ENCODE measurements around the gene S100A3. TPM values are rescaled to one million over a fixed set of nuclear protein-coding genes. Genes with fewer than 3 reads are reported as not detected.
A peak's percentile ranks its signal among the peaks of the same experiment; 100 is the strongest.

Gene S100A3
- total RNA-seq, 2 donors from 2014 or later: not detected

DNA sequence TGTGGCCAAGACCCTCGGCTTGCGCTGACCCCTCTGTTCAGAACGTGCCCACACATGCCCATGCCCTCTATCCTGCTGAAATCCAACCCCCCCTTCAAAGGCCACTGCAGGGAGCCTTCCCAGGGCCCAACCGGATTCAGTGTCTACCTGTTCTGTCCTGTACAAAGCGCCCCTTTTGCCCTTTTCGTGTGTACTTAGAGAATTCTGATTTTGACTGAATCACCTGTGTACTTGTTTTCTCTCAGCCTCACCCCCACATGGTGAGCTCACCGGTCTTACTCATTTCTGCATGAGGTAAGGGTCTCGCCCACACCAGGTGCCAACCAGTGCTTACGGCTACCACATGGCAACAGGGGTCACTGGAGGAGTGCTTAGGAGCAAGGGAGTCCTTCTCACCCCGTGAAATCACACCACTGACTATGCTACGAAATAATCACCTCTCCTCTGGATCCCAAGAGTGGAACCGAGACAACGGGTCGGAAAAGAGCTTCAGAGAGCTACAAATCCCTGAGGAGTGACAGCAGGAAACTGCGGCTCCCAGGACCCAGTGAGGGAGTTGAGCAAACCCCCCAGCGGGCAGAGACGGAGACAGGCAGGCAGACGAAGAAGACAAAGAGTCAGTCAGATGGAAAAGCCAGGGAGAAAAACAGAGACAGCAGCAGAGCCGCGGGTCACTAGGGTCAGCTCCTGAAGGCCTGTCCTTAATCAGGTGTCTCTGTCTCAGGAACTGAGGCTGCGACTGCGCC, 18.7 kb upstream of the S100A3 start:
- 73 to 78% methylated on average over 22 of the region's 22 CpGs for WGBS, 2 donors
- Histone ChIP-seq H3K9me3 (no peaks in the 10 kb centered on the region), H3K27ac (peak overlapping the region; percentile 9 to 83 (median 30)), H3K36me3 (replicated peaks in 1 of 2; ENCODE audit: insufficient read depth in 1 of 2, low read depth in 2 of 2) (no peaks in the 10 kb centered on the region), H3K4me1 (peaks cover 40% of the 10 kb centered on the region), H3K4me3 (no peak overlapping the region), H3K27me3 (no peaks in the 10 kb centered on the region)
- DNase-seq (peak in 1 of 4 donors; percentile 15), ATAC-seq (no peak)
- intact Hi-C loops (cut with DNase I): loop anchor here (5.0 kb wide), 1 partner anchor 40 kb away; no protein-coding TSS in a partner anchor
- TF ChIP-seq, protein P1, sequence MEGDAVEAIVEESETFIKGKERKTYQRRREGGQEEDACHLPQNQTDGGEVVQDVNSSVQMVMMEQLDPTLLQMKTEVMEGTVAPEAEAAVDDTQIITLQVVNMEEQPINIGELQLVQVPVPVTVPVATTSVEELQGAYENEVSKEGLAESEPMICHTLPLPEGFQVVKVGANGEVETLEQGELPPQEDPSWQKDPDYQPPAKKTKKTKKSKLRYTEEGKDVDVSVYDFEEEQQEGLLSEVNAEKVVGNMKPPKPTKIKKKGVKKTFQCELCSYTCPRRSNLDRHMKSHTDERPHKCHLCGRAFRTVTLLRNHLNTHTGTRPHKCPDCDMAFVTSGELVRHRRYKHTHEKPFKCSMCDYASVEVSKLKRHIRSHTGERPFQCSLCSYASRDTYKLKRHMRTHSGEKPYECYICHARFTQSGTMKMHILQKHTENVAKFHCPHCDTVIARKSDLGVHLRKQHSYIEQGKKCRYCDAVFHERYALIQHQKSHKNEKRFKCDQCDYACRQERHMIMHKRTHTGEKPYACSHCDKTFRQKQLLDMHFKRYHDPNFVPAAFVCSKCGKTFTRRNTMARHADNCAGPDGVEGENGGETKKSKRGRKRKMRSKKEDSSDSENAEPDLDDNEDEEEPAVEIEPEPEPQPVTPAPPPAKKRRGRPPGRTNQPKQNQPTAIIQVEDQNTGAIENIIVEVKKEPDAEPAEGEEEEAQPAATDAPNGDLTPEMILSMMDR (IDR thresholded peaks at IDR 0.05): no peak
- TF ChIP-seq POLR2A (IDR thresholded peaks at IDR 0.05): no peak

DNA sequence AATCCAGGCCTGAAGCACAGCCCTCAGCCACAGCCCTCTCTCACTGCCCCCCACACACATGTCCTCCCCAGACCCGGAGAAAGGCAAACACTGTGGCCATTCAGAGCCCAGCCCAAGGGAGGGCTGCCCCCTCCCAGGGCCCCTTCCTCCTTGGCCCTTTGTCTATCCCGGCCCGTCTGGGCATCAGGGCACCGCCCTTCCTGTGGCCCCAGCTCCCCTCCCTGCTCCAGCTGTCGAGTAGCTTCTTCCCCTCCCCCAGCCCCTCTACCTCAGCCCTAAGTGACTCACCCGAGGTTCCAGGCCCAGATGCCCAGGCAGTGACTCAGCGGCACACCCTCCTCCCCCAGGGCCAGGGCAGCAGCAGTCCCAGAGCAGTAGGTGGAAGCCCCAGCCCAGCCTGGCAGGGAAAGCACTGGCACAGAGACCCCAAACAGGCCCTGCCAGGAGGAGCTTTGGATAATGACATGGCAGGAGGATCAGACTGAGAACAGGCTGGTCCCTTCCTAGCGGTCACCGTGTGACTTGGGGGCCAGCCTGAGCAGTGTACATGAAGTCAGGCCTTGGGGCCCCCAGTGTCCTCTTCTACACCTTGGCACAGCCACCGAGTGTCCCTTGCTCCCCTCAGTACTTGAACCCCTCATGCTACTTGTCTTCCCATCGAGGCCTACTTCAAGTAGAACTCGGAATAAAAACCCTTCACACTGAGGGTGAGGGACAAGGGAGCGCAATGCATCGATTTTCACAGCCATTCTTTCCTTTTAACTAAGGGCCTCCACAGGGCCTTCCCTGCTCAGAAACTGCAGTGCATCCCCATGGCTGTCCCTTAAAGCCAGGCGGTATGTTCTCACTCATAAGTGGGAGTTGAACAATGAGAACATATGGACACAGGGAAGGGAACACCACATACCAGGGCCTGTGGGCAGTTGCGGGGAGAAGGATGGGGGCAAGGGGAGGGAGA, 17.6 kb upstream of the S100A3 start:
- 52 to 66% methylated on average over 13 to 16 of the region's 16 CpGs for WGBS, 2 donors
- peak; percentile 92 for ATAC-seq
- no peaks in the 10 kb centered on the region for H3K9me3 ChIP-seq
- no peaks in the 10 kb centered on the region for H3K27me3 ChIP-seq
- intact Hi-C loops (cut with DNase I): loop anchor here (5.0 kb wide), 1 partner anchor 39 kb away; no protein-coding TSS in a partner anchor
- DNase-seq: peak; percentile 84 to 99 (median 90)
- H3K4me3 ChIP-seq: no peak overlapping the region
- peaks cover 33% of the 10 kb centered on the region for H3K4me1 ChIP-seq
- TF ChIP-seq POLR2A (IDR thresholded peaks at IDR 0.05): peak; percentile 65 to 74 (median 73)
- TF ChIP-seq, protein P1 (IDR thresholded peaks at IDR 0.05): no peak
- H3K36me3 ChIP-seq (replicated peaks in 1 of 2; ENCODE audit: insufficient read depth in 1 of 2, low read depth in 2 of 2): no peaks in the 10 kb centered on the region
- peak overlapping the region; percentile 76 to 86 (median 82) for H3K27ac ChIP-seq

DNA sequence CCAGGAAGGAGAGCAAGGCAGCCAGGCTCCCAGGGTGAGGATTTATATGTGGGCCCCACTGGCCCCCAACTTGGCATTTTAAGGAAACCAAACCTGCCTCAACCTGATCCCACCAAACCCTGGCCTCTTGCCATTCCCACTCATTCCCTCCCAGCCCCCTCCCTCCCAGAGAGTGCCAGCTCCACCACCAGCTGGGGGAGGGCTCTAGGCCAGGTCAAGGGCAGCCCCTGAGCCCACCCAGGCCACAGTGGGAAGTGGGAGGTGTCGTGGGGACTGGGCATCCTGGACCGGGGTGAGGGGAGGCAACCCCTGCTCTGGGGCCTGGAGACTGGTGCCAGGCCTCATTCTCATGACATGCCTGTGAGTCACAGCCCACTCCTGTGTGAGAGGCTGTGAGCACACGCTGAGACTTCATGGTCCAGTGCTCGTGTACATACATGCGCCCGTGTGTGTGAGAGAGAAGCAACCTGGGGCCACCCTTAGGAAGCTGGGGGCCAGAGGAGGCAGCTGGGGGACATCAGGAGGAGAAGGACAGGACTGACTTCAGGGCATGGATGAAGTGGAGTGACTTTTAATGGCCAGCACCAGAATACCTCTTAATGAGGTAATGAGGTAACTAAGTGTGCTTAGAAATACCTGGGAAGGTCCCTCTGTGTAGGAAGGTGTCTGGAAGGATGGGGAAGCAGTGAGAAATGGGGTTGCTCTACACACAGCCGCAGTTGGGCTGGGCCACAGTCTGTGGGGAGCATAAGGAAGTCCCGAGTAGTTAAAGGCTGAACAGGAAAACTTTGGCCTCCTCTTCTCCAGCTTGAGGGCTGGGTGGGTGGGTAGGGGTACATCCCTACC, 16.7 kb upstream of the S100A3 start, which contains the start of gene S100A2:
S100A2 (minus strand) TSS at position 316 of the 846 bp plus-strand sequence. CDS start 1,967 bp downstream, outside the sequence.
- Histone ChIP-seq H3K9me3 (no peaks in the 10 kb centered on the region), H3K4me3 (no peak within 1 kb of the TSS), H3K4me1 (peaks cover 33% of the 10 kb centered on the region), H3K36me3 (replicated peaks in 1 of 2; ENCODE audit: insufficient read depth in 1 of 2, low read depth in 2 of 2) (no peaks in the 10 kb centered on the region), H3K27ac (peak within 1 kb of the TSS; percentile 76 to 86 (median 82)), H3K27me3 (no peaks in the 10 kb centered on the region)
- TF ChIP-seq, protein P1 (IDR thresholded peaks at IDR 0.05): no peak
- no peak for TF ChIP-seq POLR2A (IDR thresholded peaks at IDR 0.05)
- DNase-seq (peak in 2 of 4 donors; percentile 40 to 57), ATAC-seq (peak; percentile 7)
- intact Hi-C loops (cut with DNase I): loop anchor here (5.0 kb wide), 1 partner anchor 38 kb away; no protein-coding TSS in a partner anchor
- 62 to 68% methylated on average over 4 to 8 of the region's 8 CpGs for WGBS, 2 donors

DNA sequence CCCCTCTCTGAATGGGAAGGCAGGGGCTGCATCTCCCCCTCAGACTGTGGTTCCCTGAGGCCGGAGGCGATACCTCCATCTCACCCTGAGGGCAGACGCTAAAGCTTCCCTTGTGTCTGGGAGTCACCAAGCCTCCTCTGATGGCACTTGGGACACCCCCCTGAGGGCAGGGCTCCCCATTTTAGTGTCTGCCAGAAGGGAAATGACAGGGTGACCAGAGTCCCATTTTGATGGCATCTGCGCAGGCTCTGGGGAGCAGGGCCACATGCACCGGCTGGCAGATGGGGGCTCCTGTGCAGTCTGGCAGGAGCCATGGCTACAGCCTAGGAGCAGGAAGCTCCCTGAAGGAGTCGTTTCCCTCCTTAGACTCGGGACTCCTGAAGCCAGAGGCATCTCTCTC, 14.9 kb upstream of the S100A3 start:
- 93% methylated on average over 7 of the region's 7 CpGs; no CpG with 5 or more reads in 1 of the 2 donors for WGBS, 2 donors
- no peak for ATAC-seq
- Histone ChIP-seq H3K36me3 (replicated peaks in 1 of 2; ENCODE audit: insufficient read depth in 1 of 2, low read depth in 2 of 2) (no peaks in the 10 kb centered on the region), H3K27ac (no peak overlapping the region), H3K27me3 (no peaks in the 10 kb centered on the region), H3K9me3 (no peaks in the 10 kb centered on the region), H3K4me3 (no peak overlapping the region), H3K4me1 (peaks cover 33% of the 10 kb centered on the region)
- intact Hi-C loops (cut with DNase I): no loop called here
- TF ChIP-seq, protein P1 (IDR thresholded peaks at IDR 0.05): no peak
- TF ChIP-seq POLR2A (IDR thresholded peaks at IDR 0.05): no peak
- DNase-seq: no peak
